Osteoblast (primary cell): ENCODE data around the gene FGF23. TPM values are rescaled to one million over a fixed set of nuclear protein-coding genes. Genes with fewer than 3 reads are reported as not detected.

Experiments
- DNase-seq: peaks from one replicate; pipeline ENCODE4 v3.0.0; 2011; ENCODE audit warnings: low spot score, mixed read lengths; ENCODE audit not compliant: insufficient read length; ENCODE audit errors: missing footprints
- H2AFZ ChIP-seq: 2 replicates; pipeline ENCODE4 v1.6.0; 2011; ENCODE audit warnings: mild to moderate bottlenecking, low read length
- H3K27ac ChIP-seq: 2 replicates; pipeline ENCODE4 v1.5.1; 2011; ENCODE audit warnings: mild to moderate bottlenecking, low read depth, low read length, moderate library complexity
- H3K27me3 ChIP-seq: 2 replicates; pipeline ENCODE4 v1.6.0; 2012; ENCODE audit warnings: mild to moderate bottlenecking, control low read depth, inconsistent platforms, low read length, moderate library complexity; ENCODE audit not compliant: insufficient read depth
- H3K36me3 ChIP-seq: 2 replicates; pipeline ENCODE4 v1.5.1; 2011; ENCODE audit warnings: mild to moderate bottlenecking, low read length, control low read depth, moderate library complexity; ENCODE audit not compliant: insufficient read depth
- H3K4me1 ChIP-seq: 2 replicates; pipeline ENCODE4 v1.5.1; 2011; ENCODE audit warnings: mild to moderate bottlenecking, low read length, control low read depth, moderate library complexity; ENCODE audit not compliant: insufficient read depth
- H3K4me2 ChIP-seq: 2 replicates; pipeline ENCODE4 v1.6.0; 2011; ENCODE audit warnings: mild to moderate bottlenecking, low read length; ENCODE audit not compliant: insufficient read depth
- H3K4me3 ChIP-seq: fragments of 200-600 bp; sonication (generic); 3 replicates; pipeline ENCODE4 v1.5.1; 2012; ENCODE audit warnings: mild to moderate bottlenecking, low read length, inconsistent platforms; ENCODE audit not compliant: insufficient read depth
- H3K79me2 ChIP-seq: 2 replicates; pipeline ENCODE4 v1.6.0; 2012; ENCODE audit warnings: mild to moderate bottlenecking, low read length, control low read depth, inconsistent platforms; ENCODE audit not compliant: insufficient read depth
- H3K9me3 ChIP-seq: 2 replicates; pipeline ENCODE4 v1.5.1; 2011; ENCODE audit warnings: low read depth, low read length, control low read depth
- H4K20me1 ChIP-seq: 2 replicates; pipeline ENCODE4 v1.6.0; 2012; ENCODE audit warnings: mild to moderate bottlenecking, low read length, control low read depth; ENCODE audit not compliant: insufficient read depth
- CTCF ChIP-seq: IDR thresholded peaks from 2 replicates; pipeline ENCODE4 v1.5.1; 2011; ENCODE audit warnings: mild to moderate bottlenecking, low read depth, low read length, moderate library complexity; ENCODE audit errors: extremely low read depth
- total RNA-seq: library from RNA; depleted of rRNA; stranded (reverse); fragments of >200 nt; gene quantifications from 2 replicates; pipeline ENCODE4 v1.2.3, GENCODE V29; 2012

FGF23 gene
- total RNA-seq, 1 donor = not detected

GRCh38 chr12:4380332-4380731, 820 bp upstream of the FGF23 start:
- Histone ChIP-seq H3K4me3 (no peak overlapping the region), H3K4me2 (no peak overlapping the region), H3K27me3 (no peaks in the 10 kb centered on the region), H2AFZ (no peak overlapping the region), H4K20me1 (no peaks in the 10 kb centered on the region), H3K9me3 (no peaks in the 10 kb centered on the region), H3K27ac (no peak overlapping the region), H3K79me2 (no peaks in the 10 kb centered on the region), H3K36me3 (no peaks in the 10 kb centered on the region), H3K4me1 (no peaks in the 10 kb centered on the region)
- DNase-seq = no peak
- TF ChIP-seq CTCF = no peak

- no peak overlapping the region for H3K27ac ChIP-seq
- no peaks in the 10 kb centered on the region for H3K27me3 ChIP-seq
- no peak overlapping the region for H3K4me3 ChIP-seq
- no peaks in the 10 kb centered on the region for H3K4me1 ChIP-seq
- no peaks in the 10 kb centered on the region for H4K20me1 ChIP-seq
- no peak for DNase-seq
- no peaks in the 10 kb centered on the region for H3K9me3 ChIP-seq
- no peak overlapping the region for H3K4me2 ChIP-seq
- H2AFZ ChIP-seq = no peak overlapping the region
- H3K36me3 ChIP-seq = no peaks in the 10 kb centered on the region
- TF ChIP-seq CTCF = no peak
- H3K79me2 ChIP-seq = no peaks in the 10 kb centered on the region
Observed at GRCh38 chr12:4378772-4379171, 740 bp downstream of the FGF23 start.

GRCh38 chr12:4375449-4375848, 4.1 kb downstream of the FGF23 start:
- H4K20me1 ChIP-seq = no peaks in the 10 kb centered on the region
- no peaks in the 10 kb centered on the region for H3K4me1 ChIP-seq
- no peaks in the 10 kb centered on the region for H3K36me3 ChIP-seq

GRCh38 chr12:4372653-4373052, 6.9 kb downstream of the FGF23 start:
- Histone ChIP-seq H3K4me1 (no peaks in the 10 kb centered on the region), H3K36me3 (no peaks in the 10 kb centered on the region), H3K27me3 (no peaks in the 10 kb centered on the region), H4K20me1 (no peaks in the 10 kb centered on the region), H3K4me2 (no peak overlapping the region), H3K79me2 (no peaks in the 10 kb centered on the region), H3K9me3 (no peaks in the 10 kb centered on the region), H3K27ac (no peak overlapping the region), H3K4me3 (no peak overlapping the region), H2AFZ (no peak overlapping the region)
- TF ChIP-seq CTCF = no peak
- DNase-seq = no peak

More at GRCh38 chr12:4375449-4375848, 4.1 kb downstream of the FGF23 start:
- Histone ChIP-seq H3K79me2 (no peaks in the 10 kb centered on the region), H3K27ac (no peak overlapping the region), H3K27me3 (no peaks in the 10 kb centered on the region), H3K4me3 (no peak overlapping the region), H2AFZ (no peak overlapping the region), H3K4me2 (no peak overlapping the region), H3K9me3 (no peaks in the 10 kb centered on the region)
- DNase-seq = no peak
- TF ChIP-seq CTCF = no peak
